HG03469 (cell line): ENCODE results near the gene ZNF277.
A peak's percentile ranks its signal among the peaks of the same experiment; 100 is the strongest.
"Not testable (repeated sequence)": the region's sequence is repeated elsewhere in the genome, so short reads cannot be mapped to it uniquely, and the experiment has no call there.

ENCODE experiments used
- ATAC-seq: cut with Tn5 transposase; IDR thresholded peaks from one replicate; pipeline ENCODE4 v1.9.1; 2021; ENCODE audit warnings: mild to moderate bottlenecking, moderate library complexity, moderate number of reproducible peaks; ENCODE audit not compliant: unreplicated experiment

The ZNF277 gene

GRCh38 chr7:112383671-112384417 is 177.3 kb downstream of the ZNF277 start:
- no peak for ATAC-seq

- ATAC-seq = no peak
Observed at GRCh38 chr7:112385516-112385915, 179.0 kb downstream of the ZNF277 start.

- ATAC-seq = no peak
Observed at GRCh38 chr7:112386619-112387018, 180.1 kb downstream of the ZNF277 start.

GRCh38 chr7:112390167-112390566 is 183.7 kb downstream of the ZNF277 start:
- no peak for ATAC-seq

GRCh38 chr7:112391079-112391821 is 184.8 kb downstream of the ZNF277 start:
- ATAC-seq = not testable (repeated sequence)

GRCh38 chr7:112391841-112392286 is 185.4 kb downstream of the ZNF277 start:
- ATAC-seq = peak; percentile 58
